Mammary epithelial cell (primary cell): ENCODE results near the gene FLRT2.

Experiments
- CTCF ChIP-seq, 2 donors: IDR thresholded peaks in 1 of 2; conservative IDR thresholded peaks in 1 of 2; 2 replicates each; pipeline ENCODE4 v1.5.1; 2011 to 2012; ENCODE audit warnings: inconsistent platforms in 2 of 2, low read length in 2 of 2, mild to moderate bottlenecking in 2 of 2, control low read depth in 1 of 2, low read depth in 1 of 2; ENCODE audit not compliant: insufficient read depth in 1 of 2; ENCODE audit errors: extremely low read depth in 1 of 2
- EZH2 ChIP-seq: IDR thresholded peaks from 2 replicates; pipeline ENCODE4 v1.6.1; 2012; ENCODE audit warnings: low read length, inconsistent platforms, borderline replicate concordance

GRCh38 chr14:85481471-85481870, 48.5 kb upstream of the FLRT2 start:
- TF ChIP-seq CTCF (conservative IDR thresholded peaks at IDR 0.05 in 1 of 2, IDR thresholded peaks at IDR 0.05 in 1 of 2; ENCODE audit: extremely low read depth in 1 of 2, insufficient read depth in 1 of 2, low read depth in 1 of 2, low read length in 2 of 2) = no peak
- TF ChIP-seq EZH2 = no peak
